ENCODE results near the gene RNASE11.
"Not testable (repeated sequence)": the region's sequence is repeated elsewhere in the genome, so short reads cannot be mapped to it uniquely, and the experiment has no call there.

The RNASE11 gene

GRCh38 chr14:20583142-20583541, 4.7 kb downstream of the RNASE11 start:
- DNase-seq (ENCODE audit: low read depth in 1 of 2, low spot score in 1 of 2): no peak

- DNase-seq (ENCODE audit: low read depth in 1 of 2, low spot score in 1 of 2): no peak
These were observed 7.6 kb downstream of the RNASE11 start for GRCh38 chr14:20580242-20580641.

- no peak for DNase-seq (ENCODE audit: low read depth in 1 of 2, low spot score in 1 of 2)
These were observed 8.9 kb downstream of the RNASE11 start for GRCh38 chr14:20578784-20579502.

GRCh38 chr14:20578325-20578724, 9.5 kb downstream of the RNASE11 start:
- DNase-seq (ENCODE audit: low read depth in 1 of 2, low spot score in 1 of 2): no peak

GRCh38 chr14:20572382-20572990, 15.3 kb downstream of the RNASE11 start:
- not testable (repeated sequence) for DNase-seq (ENCODE audit: low read depth in 1 of 2, low spot score in 1 of 2)

- not testable (repeated sequence) for DNase-seq (ENCODE audit: low read depth in 1 of 2, low spot score in 1 of 2)
These were observed 17.1 kb downstream of the RNASE11 start for GRCh38 chr14:20570720-20571119.

- DNase-seq (ENCODE audit: low read depth in 1 of 2, low spot score in 1 of 2): not testable (repeated sequence)
These were observed 17.9 kb downstream of the RNASE11 start for GRCh38 chr14:20569865-20570264.

GRCh38 chr14:20569066-20569465, 18.7 kb downstream of the RNASE11 start:
- DNase-seq (ENCODE audit: low read depth in 1 of 2, low spot score in 1 of 2): no peak

GRCh38 chr14:20568393-20568792, 19.4 kb downstream of the RNASE11 start:
- DNase-seq (ENCODE audit: low read depth in 1 of 2, low spot score in 1 of 2): no peak

GRCh38 chr14:20567199-20567598, 20.6 kb downstream of the RNASE11 start:
- DNase-seq (ENCODE audit: low read depth in 1 of 2, low spot score in 1 of 2): not testable (repeated sequence)

- no peak for DNase-seq (ENCODE audit: low read depth in 1 of 2, low spot score in 1 of 2)
These were observed 23.3 kb downstream of the RNASE11 start for GRCh38 chr14:20564501-20564997.

- no peak for DNase-seq (ENCODE audit: low read depth in 1 of 2, low spot score in 1 of 2)
These were observed 23.8 kb downstream of the RNASE11 start for GRCh38 chr14:20563971-20564370.

- DNase-seq (ENCODE audit: low read depth in 1 of 2, low spot score in 1 of 2): no peak
These were observed 26.8 kb downstream of the RNASE11 start, which contains the start of gene RNASE9 for GRCh38 chr14:20560961-20561360. Gene RNASE9, minus strand, starts transcription at chr14:20561047.

GRCh38 chr14:20559461-20559904, 28.3 kb downstream of the RNASE11 start:
- DNase-seq (ENCODE audit: low read depth in 1 of 2, low spot score in 1 of 2): no peak

- no peak for DNase-seq (ENCODE audit: low read depth in 1 of 2, low spot score in 1 of 2)
These were observed 30.6 kb downstream of the RNASE11 start for GRCh38 chr14:20557212-20557542.

- DNase-seq (ENCODE audit: low read depth in 1 of 2, low spot score in 1 of 2): no peak
These were observed 31.1 kb downstream of the RNASE11 start for GRCh38 chr14:20556500-20557211.

GRCh38 chr14:20555845-20556244, 32.0 kb downstream of the RNASE11 start:
- no peak for DNase-seq (ENCODE audit: low read depth in 1 of 2, low spot score in 1 of 2)

- no peak for DNase-seq (ENCODE audit: low read depth in 1 of 2, low spot score in 1 of 2)
These were observed 34.8 kb downstream of the RNASE11 start for GRCh38 chr14:20553024-20553423.

GRCh38 chr14:20551606-20552005, 36.2 kb downstream of the RNASE11 start:
- DNase-seq (ENCODE audit: low read depth in 1 of 2, low spot score in 1 of 2): no peak

- DNase-seq (ENCODE audit: low read depth in 1 of 2, low spot score in 1 of 2): no peak
These were observed 36.9 kb downstream of the RNASE11 start for GRCh38 chr14:20550926-20551325.

GRCh38 chr14:20548414-20549158, 39.2 kb downstream of the RNASE11 start:
- DNase-seq (ENCODE audit: low read depth in 1 of 2, low spot score in 1 of 2): no peak
